Iris pigment epithelial cell (primary cell): ENCODE data around the gene NPAS3.

Experiments used
- DNase-seq: peaks from one replicate; pipeline ENCODE4 v3.0.0-alpha.2; 2011; ENCODE audit warnings: low read depth

The NPAS3 gene

GRCh38 chr14:33716921-33717320 lies 778.2 kb downstream of the NPAS3 start:
- no peak for DNase-seq

- no peak for DNase-seq
These were observed 779.2 kb downstream of the NPAS3 start for GRCh38 chr14:33717866-33718265.

- no peak for DNase-seq
These were observed 781.7 kb downstream of the NPAS3 start for GRCh38 chr14:33720284-33720787.

GRCh38 chr14:33726685-33727084 lies 788.0 kb downstream of the NPAS3 start:
- DNase-seq: no peak

GRCh38 chr14:33727606-33728005 lies 788.9 kb downstream of the NPAS3 start:
- DNase-seq: no peak

GRCh38 chr14:33728010-33728498 lies 789.4 kb downstream of the NPAS3 start:
- DNase-seq: no peak

GRCh38 chr14:33730156-33730555 lies 791.5 kb downstream of the NPAS3 start:
- DNase-seq: no peak

GRCh38 chr14:33732175-33732574 lies 793.5 kb downstream of the NPAS3 start:
- no peak for DNase-seq

- no peak for DNase-seq
These were observed 794.6 kb downstream of the NPAS3 start for GRCh38 chr14:33733310-33733709.

- no peak for DNase-seq
These were observed 795.0 kb downstream of the NPAS3 start for GRCh38 chr14:33733721-33734120.

GRCh38 chr14:33734387-33734786 lies 795.7 kb downstream of the NPAS3 start:
- DNase-seq: no peak

- DNase-seq: no peak
These were observed 797.7 kb downstream of the NPAS3 start for GRCh38 chr14:33736299-33736825.

GRCh38 chr14:33736979-33737378 lies 798.3 kb downstream of the NPAS3 start:
- no peak for DNase-seq

GRCh38 chr14:33737446-33737845 lies 798.8 kb downstream of the NPAS3 start:
- peak; percentile 59 for DNase-seq

GRCh38 chr14:33738029-33738428 lies 799.4 kb downstream of the NPAS3 start:
- no peak for DNase-seq

GRCh38 chr14:33738491-33738890 lies 799.8 kb downstream of the NPAS3 start:
- DNase-seq: no peak

GRCh38 chr14:33740531-33740930 lies 801.9 kb downstream of the NPAS3 start:
- peak; percentile 28 for DNase-seq

GRCh38 chr14:33742166-33742565 lies 803.5 kb downstream of the NPAS3 start:
- DNase-seq: no peak

- DNase-seq: no peak
These were observed 806.5 kb downstream of the NPAS3 start for GRCh38 chr14:33745163-33745562.

GRCh38 chr14:33747749-33748148 lies 809.1 kb downstream of the NPAS3 start:
- no peak for DNase-seq

- no peak for DNase-seq
These were observed 815.6 kb downstream of the NPAS3 start for GRCh38 chr14:33754261-33754660.

- no peak for DNase-seq
These were observed 816.7 kb downstream of the NPAS3 start for GRCh38 chr14:33755358-33755757.

GRCh38 chr14:33756833-33757232 lies 818.2 kb downstream of the NPAS3 start:
- no peak for DNase-seq

- DNase-seq: no peak
These were observed 819.9 kb downstream of the NPAS3 start for GRCh38 chr14:33758547-33758946.
